Testis (tissue), 2 donors: ENCODE data around the gene ESR1.

Source experiments
- POLR2A ChIP-seq: fragments of 450-650 bp; IDR thresholded peaks from one replicate; pipeline ENCODE4 v1.6.1; 2017; ENCODE audit warnings: antibody characterized with exemption, mild to moderate bottlenecking, moderate library complexity
- TF ChIP-seq, protein P1 (sequence below), 3 experiments: fragments of 450-650 bp in 2 of 3; fragments of 200-600 bp in 1 of 3; sonication (generic) in 1 of 3; IDR thresholded peaks; one replicate each; pipeline ENCODE4 v1.5.1; 2016 to 2019; ENCODE audit warnings: antibody characterized with exemption in 3 of 3, mild to moderate bottlenecking in 2 of 3, moderate library complexity in 1 of 3

DNA sequence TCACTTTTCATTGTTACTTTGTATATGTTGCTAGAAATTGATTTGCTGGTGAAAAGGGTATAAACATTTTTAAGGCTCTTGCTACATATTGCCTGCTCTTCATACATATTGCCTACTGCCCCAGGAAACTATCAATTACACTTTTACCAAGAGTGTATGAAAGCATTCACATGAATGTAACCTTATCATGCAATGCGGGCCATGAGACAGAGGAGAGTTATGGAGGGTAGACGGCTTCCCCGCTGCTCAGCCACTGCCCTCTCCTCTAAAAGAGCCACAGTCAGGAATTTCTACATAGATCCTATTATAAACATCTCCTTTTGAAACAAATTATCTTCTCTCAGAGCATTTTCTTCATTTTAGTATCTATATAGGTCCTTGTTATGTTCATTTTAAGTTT is 264.4 kb downstream of the ESR1 start:
- TF ChIP-seq, protein P1, sequence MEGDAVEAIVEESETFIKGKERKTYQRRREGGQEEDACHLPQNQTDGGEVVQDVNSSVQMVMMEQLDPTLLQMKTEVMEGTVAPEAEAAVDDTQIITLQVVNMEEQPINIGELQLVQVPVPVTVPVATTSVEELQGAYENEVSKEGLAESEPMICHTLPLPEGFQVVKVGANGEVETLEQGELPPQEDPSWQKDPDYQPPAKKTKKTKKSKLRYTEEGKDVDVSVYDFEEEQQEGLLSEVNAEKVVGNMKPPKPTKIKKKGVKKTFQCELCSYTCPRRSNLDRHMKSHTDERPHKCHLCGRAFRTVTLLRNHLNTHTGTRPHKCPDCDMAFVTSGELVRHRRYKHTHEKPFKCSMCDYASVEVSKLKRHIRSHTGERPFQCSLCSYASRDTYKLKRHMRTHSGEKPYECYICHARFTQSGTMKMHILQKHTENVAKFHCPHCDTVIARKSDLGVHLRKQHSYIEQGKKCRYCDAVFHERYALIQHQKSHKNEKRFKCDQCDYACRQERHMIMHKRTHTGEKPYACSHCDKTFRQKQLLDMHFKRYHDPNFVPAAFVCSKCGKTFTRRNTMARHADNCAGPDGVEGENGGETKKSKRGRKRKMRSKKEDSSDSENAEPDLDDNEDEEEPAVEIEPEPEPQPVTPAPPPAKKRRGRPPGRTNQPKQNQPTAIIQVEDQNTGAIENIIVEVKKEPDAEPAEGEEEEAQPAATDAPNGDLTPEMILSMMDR (IDR thresholded peaks at IDR 0.05), result no peak
- no peak for TF ChIP-seq POLR2A
